ENCODE data around the gene CALML5.

CALML5 gene

GRCh38 chr10:5460468-5461202 lies 38.7 kb downstream of the CALML5 start:
- DNase-seq = no peak

GRCh38 chr10:5458949-5459747 lies 40.2 kb downstream of the CALML5 start:
- DNase-seq = no peak

GRCh38 chr10:5458425-5458824 lies 40.9 kb downstream of the CALML5 start:
- DNase-seq = no peak

GRCh38 chr10:5457741-5458140 lies 41.6 kb downstream of the CALML5 start:
- no peak for DNase-seq

GRCh38 chr10:5456563-5456962 lies 42.8 kb downstream of the CALML5 start:
- DNase-seq = no peak

- no peak for DNase-seq
These were observed 45.5 kb downstream of the CALML5 start for GRCh38 chr10:5453749-5454489.

- DNase-seq = no peak
These were observed 48.6 kb downstream of the CALML5 start for GRCh38 chr10:5450605-5451384.

GRCh38 chr10:5449823-5450222 lies 49.5 kb downstream of the CALML5 start:
- DNase-seq = no peak

GRCh38 chr10:5449227-5449626 lies 50.1 kb downstream of the CALML5 start:
- no peak for DNase-seq

Data from NCI-H524 (cell line).